GM23338 (cell line): ENCODE results near the gene PCDHA10. TPM values are rescaled to one million over a fixed set of nuclear protein-coding genes. Genes with fewer than 3 reads are reported as not detected.

Experiments used
- ATAC-seq: fragments of 200-7000 bp; cut with Tn5 transposase; 3 replicates; pipeline ENCODE4 v1.9.1; 2020
- DNase-seq: peaks from one replicate; pipeline ENCODE4 v3.0.0-alpha.2; 2015; ENCODE audit warnings: low spot score
- H2AFZ ChIP-seq: fragments of 200-600 bp; sonication (generic); 2 replicates; pipeline ENCODE4 v1.8.0; 2016; ENCODE audit warnings: antibody characterized with exemption, mild to moderate bottlenecking, moderate library complexity
- H3F3A ChIP-seq: fragments of 200-600 bp; sonication (generic); replicated peaks from 2 replicates; pipeline ENCODE4 v1.8.0; 2017; ENCODE audit warnings: antibody characterized with exemption, mixed run types, low read depth
- H3K27ac ChIP-seq: fragments of 200-600 bp; sonication (generic); 2 replicates; pipeline ENCODE4 v1.6.1; 2016; ENCODE audit warnings: low read depth
- H3K27me3 ChIP-seq: fragments of 200-600 bp; sonication (generic); 2 replicates; pipeline ENCODE4 v1.8.0; 2016; ENCODE audit warnings: mild to moderate bottlenecking, mixed run types, moderate library complexity; ENCODE audit not compliant: insufficient read depth
- H3K36me3 ChIP-seq: fragments of 200-600 bp; sonication (generic); 2 replicates; pipeline ENCODE4 v1.8.0; 2016; ENCODE audit warnings: mild to moderate bottlenecking; ENCODE audit not compliant: insufficient read depth
- H3K4me1 ChIP-seq: fragments of 200-600 bp; sonication (generic); 2 replicates; pipeline ENCODE4 v1.8.0; 2016; ENCODE audit warnings: mild to moderate bottlenecking, moderate library complexity; ENCODE audit not compliant: insufficient read depth
- H3K4me2 ChIP-seq: fragments of 200-600 bp; sonication (generic); 2 replicates; pipeline ENCODE4 v1.7.1; 2017; ENCODE audit warnings: mixed run types
- H3K4me3 ChIP-seq: fragments of 200-600 bp; sonication (generic); 2 replicates; pipeline ENCODE4 v1.6.1; 2016; ENCODE audit warnings: mixed run types
- H3K79me2 ChIP-seq: fragments of 200-600 bp; sonication (generic); replicated peaks from 2 replicates; pipeline ENCODE4 v1.8.0; 2017; ENCODE audit warnings: mild to moderate bottlenecking; ENCODE audit not compliant: insufficient read depth
- H3K9me2 ChIP-seq: fragments of 200-600 bp; sonication (generic); 2 replicates; pipeline ENCODE4 v1.8.0; 2017; ENCODE audit not compliant: insufficient read depth
- H4K20me1 ChIP-seq: fragments of 200-600 bp; sonication (generic); replicated peaks from 2 replicates; pipeline ENCODE4 v1.8.0; 2017; ENCODE audit warnings: mild to moderate bottlenecking; ENCODE audit not compliant: insufficient read depth
- H3K27ac Mint-ChIP-seq: 2 replicates; pipeline ENCODE4 v1.8.0; 2020; ENCODE audit warnings: inconsistent platforms, mild to moderate bottlenecking, moderate library complexity, mixed read lengths
- H3K27me3 Mint-ChIP-seq: 3 replicates; pipeline ENCODE4 v1.8.0; 2022; ENCODE audit warnings: low read depth, mild to moderate bottlenecking, moderate library complexity, mixed read lengths, inconsistent platforms; ENCODE audit not compliant: insufficient read depth, poor library complexity
- H3K36me3 Mint-ChIP-seq: 3 replicates; pipeline ENCODE4 v1.8.0; 2021; ENCODE audit warnings: low read depth, mild to moderate bottlenecking, inconsistent platforms, moderate library complexity, mixed read lengths
- H3K4me1 Mint-ChIP-seq: 3 replicates; pipeline ENCODE4 v1.8.0; 2020; ENCODE audit warnings: mild to moderate bottlenecking, inconsistent platforms, mixed read lengths
- H3K4me3 Mint-ChIP-seq: 3 replicates; pipeline ENCODE4 v1.8.0; 2021; ENCODE audit warnings: moderate library complexity, mild to moderate bottlenecking, inconsistent platforms, mixed read lengths
- H3K9me3 Mint-ChIP-seq: 3 replicates; pipeline ENCODE4 v1.8.0; 2020; ENCODE audit warnings: moderate library complexity, mild to moderate bottlenecking, inconsistent platforms, mixed read lengths
- CREB1 ChIP-seq: fragments of 250-450 bp; sonication (Bioruptor Pico); IDR thresholded peaks from 2 replicates; pipeline ENCODE4 v1.5.0; 2020; ENCODE audit warnings: low read depth, mild to moderate bottlenecking, moderate library complexity
- CTCF ChIP-seq, 2 experiments: fragments of 200-600 bp in 1 of 2; sonication (generic) in 1 of 2; conservative IDR thresholded peaks; 2 replicates each; pipeline versions ENCODE4 v1.5.1 to v1.6.1; 2016 to 2017; ENCODE audit warnings: antibody characterized with exemption in 2 of 2, low read depth in 2 of 2, mild to moderate bottlenecking in 2 of 2, moderate library complexity in 1 of 2
- ETS1 ChIP-seq: IDR thresholded peaks from 2 replicates; pipeline ENCODE4 v1.6.1; 2016; ENCODE audit warnings: antibody characterized with exemption
- EZH2 ChIP-seq: fragments of 200-600 bp; sonication (generic); IDR thresholded peaks from one replicate; pipeline ENCODE4 v1.8.0; 2017; ENCODE audit warnings: antibody characterized with exemption, mild to moderate bottlenecking, low read depth; ENCODE audit not compliant: unreplicated experiment
- EZH2phosphoT487 ChIP-seq: fragments of 200-600 bp; sonication (generic); IDR thresholded peaks from one replicate; pipeline ENCODE4 v1.8.1; 2018; ENCODE audit warnings: antibody characterized with exemption; ENCODE audit not compliant: unreplicated experiment
- JUNB ChIP-seq: IDR thresholded peaks from one replicate; pipeline ENCODE4 v1.6.1; 2016; ENCODE audit warnings: antibody characterized with exemption; ENCODE audit not compliant: unreplicated experiment
- NANOG ChIP-seq: IDR thresholded peaks from 2 replicates; pipeline ENCODE4 v1.6.1; 2016; ENCODE audit warnings: antibody characterized with exemption, borderline replicate concordance
- POLR2AphosphoS5 ChIP-seq: IDR thresholded peaks from 2 replicates; pipeline ENCODE4 v1.6.1; 2016; ENCODE audit warnings: antibody characterized with exemption, low read depth
- REST ChIP-seq: IDR thresholded peaks from one replicate; pipeline ENCODE4 v1.6.1; 2018; ENCODE audit warnings: antibody characterized with exemption; ENCODE audit not compliant: unreplicated experiment
- STAT1 ChIP-seq: IDR thresholded peaks from one replicate; pipeline ENCODE4 v1.6.1; 2016; ENCODE audit warnings: antibody characterized with exemption; ENCODE audit not compliant: unreplicated experiment
- ZNF114 ChIP-seq: fragments of 250-450 bp; sonication (Bioruptor Pico); IDR thresholded peaks from 2 replicates; pipeline ENCODE4 v1.5.0; 2020; ENCODE audit warnings: mild to moderate bottlenecking, moderate library complexity
- ZNF331 ChIP-seq: fragments of 250-450 bp; sonication (Bioruptor Pico); IDR thresholded peaks from 2 replicates; pipeline ENCODE4 v1.5.0; 2020; ENCODE audit warnings: low read depth, mild to moderate bottlenecking, moderate library complexity
- ZNF462 ChIP-seq: fragments of 250-450 bp; sonication (Bioruptor Pico); IDR thresholded peaks from 2 replicates; pipeline ENCODE4 v1.5.0; 2020; ENCODE audit warnings: mild to moderate bottlenecking, moderate library complexity
- polyA plus RNA-seq: library from polyadenylated mRNA; unstranded; fragments of >200 nt; fragmentation: Nextera tagmentation; extraction: Ambion mirVana; gene quantifications from 2 replicates; pipeline ENCODE4 v1.2.1, GENCODE V29; 2016
- total RNA-seq: library from RNA; depleted of rRNA; stranded (reverse); fragments of >200 nt; shearing (Covaris generic); gene quantifications from 2 replicates; pipeline ENCODE4 v1.2.3, GENCODE V29; 2014

PCDHA10 gene
- total and polyA plus RNA-seq, 2 experiments from 2014 or later = 3.9 to 11.6 TPM

GRCh38 chr5:140857987-140858240, 2.2 kb downstream of the PCDHA10 start (continued):
- TF ChIP-seq CTCF (conservative IDR thresholded peaks at IDR 0.05; ENCODE audit: low read depth in 2 of 2) = no peak
- TF ChIP-seq EZH2phosphoT487 = no peak

GRCh38 chr5:140862441-140863295, 7.0 kb downstream of the PCDHA10 start:
- peaks cover 15% of the 10 kb centered on the region for H3K79me2 ChIP-seq
- H2AFZ ChIP-seq = no peak overlapping the region
- H3K4me1 ChIP-seq = no peaks in the 10 kb centered on the region
- H3K27ac ChIP-seq = no peak overlapping the region
- H3K27me3 ChIP-seq = no peaks in the 10 kb centered on the region
- no peak overlapping the region for H3K4me3 ChIP-seq
- H3K9me2 ChIP-seq = no peaks in the 10 kb centered on the region
- Mint-ChIP-seq H3K9me3 (peaks cover 31% of the 10 kb centered on the region; the same call in 2 of the 3 replicates), H3K4me1 (no peaks in the 10 kb centered on the region), H3K27me3 (peaks cover 3% of the 10 kb centered on the region), H3K27ac (no peak overlapping the region), H3K36me3 (peaks cover 51% of the 10 kb centered on the region), H3K4me3 (no peak overlapping the region)
- DNase-seq (no peak), ATAC-seq (no peak)
- H3F3A ChIP-seq = no peaks in the 10 kb centered on the region
- no peak overlapping the region for H3K4me2 ChIP-seq
- H3K36me3 ChIP-seq = no peaks in the 10 kb centered on the region; the same call in 1 of the 2 replicates
- H4K20me1 ChIP-seq = no peaks in the 10 kb centered on the region; the same call in 1 of the 2 replicates
- TF ChIP-seq STAT1 = no peak
- TF ChIP-seq CREB1 = no peak
- no peak for TF ChIP-seq POLR2AphosphoS5
- no peak for TF ChIP-seq ETS1
- no peak for TF ChIP-seq JUNB
- TF ChIP-seq EZH2 = no peak
- TF ChIP-seq REST = no peak
- TF ChIP-seq ZNF331 = no peak
- no peak for TF ChIP-seq NANOG
- no peak for TF ChIP-seq ZNF462 (CRISPR knock-in tag)
- TF ChIP-seq ZNF114 (CRISPR knock-in tag) = no peak
